H1 (cell line): ENCODE measurements around the gene PAEP. TPM values are rescaled to one million over a fixed set of nuclear protein-coding genes. Genes with fewer than 3 reads are reported as not detected.

ENCODE experiments used
- ASH2L ChIP-seq: fragments of 200-600, 300-600 bp; sonication (generic); IDR thresholded peaks from one replicate; pipeline ENCODE4 v1.7.1; 2017; ENCODE audit warnings: low read length
- CHD1 ChIP-seq: IDR thresholded peaks from 2 replicates; pipeline ENCODE4 v1.6.1; 2012; ENCODE audit warnings: low read depth, low read length, improper control_type of control experiment
- HDAC6 ChIP-seq: IDR thresholded peaks from one replicate; pipeline ENCODE4 v1.7.1; 2012; ENCODE audit warnings: low read depth, mild to moderate bottlenecking, inconsistent platforms, low read length, moderate library complexity
- JUND ChIP-seq: IDR thresholded peaks from 2 replicates; pipeline ENCODE4 v1.6.1; 2011; ENCODE audit warnings: mild to moderate bottlenecking, improper control_type of control experiment, low read length
- KDM1A ChIP-seq: fragments of 200-600, 300-600 bp; sonication (generic); IDR thresholded peaks from 2 replicates; pipeline ENCODE4 v1.7.1; 2016; ENCODE audit warnings: mild to moderate bottlenecking, low read length, borderline replicate concordance
- NANOG ChIP-seq: IDR thresholded peaks from 2 replicates; pipeline ENCODE4 v1.6.1; 2011; ENCODE audit warnings: low read length, low read depth, mild to moderate bottlenecking, inconsistent platforms; ENCODE audit not compliant: insufficient read depth, poor library complexity, severe bottlenecking
- POLR2A ChIP-seq, 2 experiments: IDR thresholded peaks; 1 replicate in 1 of 2; 2 replicates in 1 of 2; pipeline ENCODE4 v1.6.1; 2011; ENCODE audit warnings: low read depth in 2 of 2, low read length in 2 of 2, mild to moderate bottlenecking in 2 of 2; ENCODE audit errors: control extremely low read depth in 1 of 2
- RFX5 ChIP-seq: IDR thresholded peaks from 2 replicates; pipeline ENCODE4 v1.6.1; 2011; ENCODE audit warnings: low read depth, low read length, improper control_type of control experiment, borderline replicate concordance
- SIRT6 ChIP-seq: IDR thresholded peaks from one replicate; pipeline ENCODE4 v1.7.1; 2012; ENCODE audit warnings: low read length, inconsistent platforms
- polyA plus RNA-seq, 7 experiments: library from polyadenylated mRNA; depleted of rRNA in 3 of 7; stranded (reverse) in 5 of 7; unstranded in 2 of 7; fragments of >200 nt in 5 of 7; fragments of 200-250 nt in 2 of 7; gene quantifications; 1 replicate in 5 of 7; 2 replicates in 1 of 7; 4 replicates in 1 of 7; pipeline versions ENCODE4 v1.2.1 to v1.2.3, GENCODE V29; 2011 to 2013; ENCODE audit warnings: missing spikeins in 2 of 7, mixed read lengths in 2 of 7
- total RNA-seq: library from RNA; stranded (reverse); fragmentation: NEBNext Ultra II Directional; extraction: Animal tissue kit (Norgen Biotek cat#: 25700); gene quantifications from 2 replicates; pipeline ENCODE4 v1.2.1, GENCODE V29; 2021
- TF ChIP-seq, protein P1 (sequence below): fragments of 300-600 bp; sonication (generic); IDR thresholded peaks from 2 replicates; pipeline ENCODE4 v1.7.1; 2012; ENCODE audit warnings: low read length, moderate library complexity, mild to moderate bottlenecking, inconsistent platforms; ENCODE audit not compliant: insufficient replicate concordance
- TF ChIP-seq, protein P2 (sequence below): IDR thresholded peaks from 2 replicates; pipeline ENCODE4 v1.6.1; 2011; ENCODE audit warnings: low read length, improper control_type of control experiment

The PAEP gene
- total and polyA plus RNA-seq, 2 of the 8 experiments (the other 6 are each of a cell fraction or from before 2014, with no cell fraction given): not detected

DNA sequence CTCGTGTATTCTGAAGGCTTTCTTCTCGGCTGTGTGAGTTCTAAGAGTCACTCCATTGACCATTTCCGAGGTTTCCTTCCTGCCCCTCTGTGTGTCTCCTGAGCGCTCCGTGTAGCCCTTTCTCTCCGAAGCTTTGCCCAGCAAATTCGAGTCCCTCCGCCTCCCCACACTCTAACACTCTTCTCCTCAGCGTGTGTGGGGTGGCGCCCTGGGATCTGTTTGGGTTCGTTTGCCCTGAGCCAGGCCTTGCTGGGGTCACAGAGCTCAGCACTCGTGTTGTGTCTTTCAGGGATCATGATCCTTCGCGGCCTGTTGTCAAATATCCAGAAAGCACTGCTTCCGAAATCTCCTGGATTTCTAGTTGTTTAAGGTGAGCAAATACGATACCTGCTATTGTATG, 5.6 kb upstream of the PAEP start (continued):
- TF ChIP-seq, protein P1, sequence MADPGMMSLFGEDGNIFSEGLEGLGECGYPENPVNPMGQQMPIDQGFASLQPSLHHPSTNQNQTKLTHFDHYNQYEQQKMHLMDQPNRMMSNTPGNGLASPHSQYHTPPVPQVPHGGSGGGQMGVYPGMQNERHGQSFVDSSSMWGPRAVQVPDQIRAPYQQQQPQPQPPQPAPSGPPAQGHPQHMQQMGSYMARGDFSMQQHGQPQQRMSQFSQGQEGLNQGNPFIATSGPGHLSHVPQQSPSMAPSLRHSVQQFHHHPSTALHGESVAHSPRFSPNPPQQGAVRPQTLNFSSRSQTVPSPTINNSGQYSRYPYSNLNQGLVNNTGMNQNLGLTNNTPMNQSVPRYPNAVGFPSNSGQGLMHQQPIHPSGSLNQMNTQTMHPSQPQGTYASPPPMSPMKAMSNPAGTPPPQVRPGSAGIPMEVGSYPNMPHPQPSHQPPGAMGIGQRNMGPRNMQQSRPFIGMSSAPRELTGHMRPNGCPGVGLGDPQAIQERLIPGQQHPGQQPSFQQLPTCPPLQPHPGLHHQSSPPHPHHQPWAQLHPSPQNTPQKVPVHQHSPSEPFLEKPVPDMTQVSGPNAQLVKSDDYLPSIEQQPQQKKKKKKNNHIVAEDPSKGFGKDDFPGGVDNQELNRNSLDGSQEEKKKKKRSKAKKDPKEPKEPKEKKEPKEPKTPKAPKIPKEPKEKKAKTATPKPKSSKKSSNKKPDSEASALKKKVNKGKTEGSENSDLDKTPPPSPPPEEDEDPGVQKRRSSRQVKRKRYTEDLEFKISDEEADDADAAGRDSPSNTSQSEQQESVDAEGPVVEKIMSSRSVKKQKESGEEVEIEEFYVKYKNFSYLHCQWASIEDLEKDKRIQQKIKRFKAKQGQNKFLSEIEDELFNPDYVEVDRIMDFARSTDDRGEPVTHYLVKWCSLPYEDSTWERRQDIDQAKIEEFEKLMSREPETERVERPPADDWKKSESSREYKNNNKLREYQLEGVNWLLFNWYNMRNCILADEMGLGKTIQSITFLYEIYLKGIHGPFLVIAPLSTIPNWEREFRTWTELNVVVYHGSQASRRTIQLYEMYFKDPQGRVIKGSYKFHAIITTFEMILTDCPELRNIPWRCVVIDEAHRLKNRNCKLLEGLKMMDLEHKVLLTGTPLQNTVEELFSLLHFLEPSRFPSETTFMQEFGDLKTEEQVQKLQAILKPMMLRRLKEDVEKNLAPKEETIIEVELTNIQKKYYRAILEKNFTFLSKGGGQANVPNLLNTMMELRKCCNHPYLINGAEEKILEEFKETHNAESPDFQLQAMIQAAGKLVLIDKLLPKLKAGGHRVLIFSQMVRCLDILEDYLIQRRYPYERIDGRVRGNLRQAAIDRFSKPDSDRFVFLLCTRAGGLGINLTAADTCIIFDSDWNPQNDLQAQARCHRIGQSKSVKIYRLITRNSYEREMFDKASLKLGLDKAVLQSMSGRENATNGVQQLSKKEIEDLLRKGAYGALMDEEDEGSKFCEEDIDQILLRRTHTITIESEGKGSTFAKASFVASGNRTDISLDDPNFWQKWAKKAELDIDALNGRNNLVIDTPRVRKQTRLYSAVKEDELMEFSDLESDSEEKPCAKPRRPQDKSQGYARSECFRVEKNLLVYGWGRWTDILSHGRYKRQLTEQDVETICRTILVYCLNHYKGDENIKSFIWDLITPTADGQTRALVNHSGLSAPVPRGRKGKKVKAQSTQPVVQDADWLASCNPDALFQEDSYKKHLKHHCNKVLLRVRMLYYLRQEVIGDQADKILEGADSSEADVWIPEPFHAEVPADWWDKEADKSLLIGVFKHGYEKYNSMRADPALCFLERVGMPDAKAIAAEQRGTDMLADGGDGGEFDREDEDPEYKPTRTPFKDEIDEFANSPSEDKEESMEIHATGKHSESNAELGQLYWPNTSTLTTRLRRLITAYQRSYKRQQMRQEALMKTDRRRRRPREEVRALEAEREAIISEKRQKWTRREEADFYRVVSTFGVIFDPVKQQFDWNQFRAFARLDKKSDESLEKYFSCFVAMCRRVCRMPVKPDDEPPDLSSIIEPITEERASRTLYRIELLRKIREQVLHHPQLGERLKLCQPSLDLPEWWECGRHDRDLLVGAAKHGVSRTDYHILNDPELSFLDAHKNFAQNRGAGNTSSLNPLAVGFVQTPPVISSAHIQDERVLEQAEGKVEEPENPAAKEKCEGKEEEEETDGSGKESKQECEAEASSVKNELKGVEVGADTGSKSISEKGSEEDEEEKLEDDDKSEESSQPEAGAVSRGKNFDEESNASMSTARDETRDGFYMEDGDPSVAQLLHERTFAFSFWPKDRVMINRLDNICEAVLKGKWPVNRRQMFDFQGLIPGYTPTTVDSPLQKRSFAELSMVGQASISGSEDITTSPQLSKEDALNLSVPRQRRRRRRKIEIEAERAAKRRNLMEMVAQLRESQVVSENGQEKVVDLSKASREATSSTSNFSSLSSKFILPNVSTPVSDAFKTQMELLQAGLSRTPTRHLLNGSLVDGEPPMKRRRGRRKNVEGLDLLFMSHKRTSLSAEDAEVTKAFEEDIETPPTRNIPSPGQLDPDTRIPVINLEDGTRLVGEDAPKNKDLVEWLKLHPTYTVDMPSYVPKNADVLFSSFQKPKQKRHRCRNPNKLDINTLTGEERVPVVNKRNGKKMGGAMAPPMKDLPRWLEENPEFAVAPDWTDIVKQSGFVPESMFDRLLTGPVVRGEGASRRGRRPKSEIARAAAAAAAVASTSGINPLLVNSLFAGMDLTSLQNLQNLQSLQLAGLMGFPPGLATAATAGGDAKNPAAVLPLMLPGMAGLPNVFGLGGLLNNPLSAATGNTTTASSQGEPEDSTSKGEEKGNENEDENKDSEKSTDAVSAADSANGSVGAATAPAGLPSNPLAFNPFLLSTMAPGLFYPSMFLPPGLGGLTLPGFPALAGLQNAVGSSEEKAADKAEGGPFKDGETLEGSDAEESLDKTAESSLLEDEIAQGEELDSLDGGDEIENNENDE: no peak
- TF ChIP-seq NANOG (no peak), HDAC6 (no peak), POLR2A (IDR thresholded peaks at IDR 0.05; ENCODE audit: control extremely low read depth in 1 of 2, low read depth in 2 of 2, low read length in 2 of 2) (no peak), CHD1 (no peak), RFX5 (no peak), ASH2L (no peak), KDM1A (no peak), SIRT6 (no peak), JUND (no peak)
- TF ChIP-seq, protein P2, sequence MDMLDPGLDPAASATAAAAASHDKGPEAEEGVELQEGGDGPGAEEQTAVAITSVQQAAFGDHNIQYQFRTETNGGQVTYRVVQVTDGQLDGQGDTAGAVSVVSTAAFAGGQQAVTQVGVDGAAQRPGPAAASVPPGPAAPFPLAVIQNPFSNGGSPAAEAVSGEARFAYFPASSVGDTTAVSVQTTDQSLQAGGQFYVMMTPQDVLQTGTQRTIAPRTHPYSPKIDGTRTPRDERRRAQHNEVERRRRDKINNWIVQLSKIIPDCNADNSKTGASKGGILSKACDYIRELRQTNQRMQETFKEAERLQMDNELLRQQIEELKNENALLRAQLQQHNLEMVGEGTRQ: no peak
